ENCODE data around the gene CFHR2. TPM values are rescaled to one million over a fixed set of nuclear protein-coding genes. Genes with fewer than 3 reads are reported as not detected.
"Not testable (repeated sequence)": the region's sequence is repeated elsewhere in the genome, so short reads cannot be mapped to it uniquely, and the experiment has no call there.

CFHR2 gene
- total RNA-seq, 1 experiment from 2014 or later = not detected

DNA sequence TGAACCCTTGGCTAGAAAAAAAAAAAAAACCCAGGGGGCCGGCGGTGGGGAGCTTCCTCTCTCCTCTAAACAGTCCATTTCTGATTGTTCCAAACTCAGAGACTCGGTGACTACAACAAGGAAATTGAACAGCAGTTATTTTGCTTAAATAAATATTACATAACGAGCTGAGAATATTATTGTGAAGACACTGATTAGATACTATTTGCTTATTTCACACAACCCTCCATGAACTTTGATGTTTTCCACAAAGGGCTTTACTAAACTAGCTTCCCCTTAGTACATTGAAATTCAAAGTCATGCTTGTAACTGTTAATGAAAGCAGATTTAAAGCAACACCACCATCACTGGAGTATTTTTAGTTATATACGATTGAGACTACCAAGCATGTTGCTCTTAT, 33.7 kb downstream of the CFHR2 start, which contains the start of gene CFHR5:
Gene CFHR5, plus strand, starts transcription at position 279 of the 400 bp plus-strand sequence. Its CDS starts 109 bp downstream, at position 388.
- intact Hi-C loops (cut with micrococcal nuclease; ENCODE audit: unreplicated experiment) = no loop called here

DNA sequence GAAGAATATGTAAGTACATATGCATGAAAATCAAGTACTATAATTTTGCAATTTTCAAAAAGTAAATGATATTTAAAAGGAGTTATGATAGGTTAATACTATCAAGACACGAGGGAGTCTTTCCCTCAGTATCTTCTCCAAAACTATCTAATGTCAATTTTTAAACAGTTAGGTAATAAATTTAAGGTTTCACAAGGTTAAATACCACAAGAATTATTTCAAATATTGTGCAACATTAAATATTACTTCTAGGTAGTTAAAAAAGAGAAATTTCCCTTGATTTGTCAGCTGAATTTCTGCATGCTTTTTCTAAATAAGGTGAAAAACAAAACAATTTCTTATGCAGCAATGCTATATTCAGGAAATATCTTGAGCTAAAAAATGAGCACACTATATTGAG, 37.3 kb downstream of the CFHR2 start:
- Histone ChIP-seq H3K36me3 (ENCODE audit: insufficient read depth, low read length, poor library complexity, severe bottlenecking) (no peaks in the 10 kb centered on the region), H3K4me3 (ENCODE audit: low read depth, low read length, poor library complexity, severe bottlenecking) (no peak overlapping the region), H3K27me3 (replicated peaks; ENCODE audit: insufficient read depth, low read depth, low read length, poor library complexity) (no peaks in the 10 kb centered on the region), H3K4me1 (ENCODE audit: insufficient read depth, low read length, poor library complexity, severe bottlenecking) (no peaks in the 10 kb centered on the region), H3K27ac (ENCODE audit: low read depth, low read length, poor library complexity, severe bottlenecking) (no peak overlapping the region), H3K9me3 (ENCODE audit: low read depth, low read length, poor library complexity, severe bottlenecking) (no peaks in the 10 kb centered on the region)
- POLR2A ChIA-PET (ENCODE audit: low non-redundant PET) = no interaction called here
- no peak for TF ChIP-seq EZH2 (IDR thresholded peaks at IDR 0.05; ENCODE audit: borderline replicate concordance, low read depth, low read length, poor library complexity, severe bottlenecking)
- TF ChIP-seq, protein P1, sequence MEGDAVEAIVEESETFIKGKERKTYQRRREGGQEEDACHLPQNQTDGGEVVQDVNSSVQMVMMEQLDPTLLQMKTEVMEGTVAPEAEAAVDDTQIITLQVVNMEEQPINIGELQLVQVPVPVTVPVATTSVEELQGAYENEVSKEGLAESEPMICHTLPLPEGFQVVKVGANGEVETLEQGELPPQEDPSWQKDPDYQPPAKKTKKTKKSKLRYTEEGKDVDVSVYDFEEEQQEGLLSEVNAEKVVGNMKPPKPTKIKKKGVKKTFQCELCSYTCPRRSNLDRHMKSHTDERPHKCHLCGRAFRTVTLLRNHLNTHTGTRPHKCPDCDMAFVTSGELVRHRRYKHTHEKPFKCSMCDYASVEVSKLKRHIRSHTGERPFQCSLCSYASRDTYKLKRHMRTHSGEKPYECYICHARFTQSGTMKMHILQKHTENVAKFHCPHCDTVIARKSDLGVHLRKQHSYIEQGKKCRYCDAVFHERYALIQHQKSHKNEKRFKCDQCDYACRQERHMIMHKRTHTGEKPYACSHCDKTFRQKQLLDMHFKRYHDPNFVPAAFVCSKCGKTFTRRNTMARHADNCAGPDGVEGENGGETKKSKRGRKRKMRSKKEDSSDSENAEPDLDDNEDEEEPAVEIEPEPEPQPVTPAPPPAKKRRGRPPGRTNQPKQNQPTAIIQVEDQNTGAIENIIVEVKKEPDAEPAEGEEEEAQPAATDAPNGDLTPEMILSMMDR (conservative IDR thresholded peaks at IDR 0.05; ENCODE audit: low read depth, low read length) = no peak
- intact Hi-C loops (cut with micrococcal nuclease; ENCODE audit: unreplicated experiment) = no loop called here
- CTCF ChIA-PET = no interaction called here
- DNase-seq (ENCODE audit: low spot score) = no peak
- no TSS peak for BruUV-seq (replicated peaks)

More for the DNA sequence above, 33.7 kb downstream of the CFHR2 start, which contains the start of gene CFHR5:
- H3K27me3 ChIP-seq (replicated peaks; ENCODE audit: insufficient read depth, low read depth, low read length, poor library complexity) = no peaks in the 10 kb centered on the region
- no peak within 1 kb of the TSS for H3K4me3 ChIP-seq (ENCODE audit: low read depth, low read length, poor library complexity, severe bottlenecking)
- H3K36me3 ChIP-seq (ENCODE audit: insufficient read depth, low read length, poor library complexity, severe bottlenecking) = no peaks in the 10 kb centered on the region
- no peak within 1 kb of the TSS for H3K27ac ChIP-seq (ENCODE audit: low read depth, low read length, poor library complexity, severe bottlenecking)
- peak; percentile 16 for DNase-seq (ENCODE audit: low spot score)
- no peaks in the 10 kb centered on the region for H3K4me1 ChIP-seq (ENCODE audit: insufficient read depth, low read length, poor library complexity, severe bottlenecking)
- H3K9me3 ChIP-seq (ENCODE audit: low read depth, low read length, poor library complexity, severe bottlenecking) = no peaks in the 10 kb centered on the region
- ChIA-PET POLR2A (ENCODE audit: low non-redundant PET) (no interaction called here), CTCF (no interaction called here)
- TF ChIP-seq, protein P1 (conservative IDR thresholded peaks at IDR 0.05; ENCODE audit: low read depth, low read length) = no peak
- no TSS peak for BruUV-seq (replicated peaks)

DNA sequence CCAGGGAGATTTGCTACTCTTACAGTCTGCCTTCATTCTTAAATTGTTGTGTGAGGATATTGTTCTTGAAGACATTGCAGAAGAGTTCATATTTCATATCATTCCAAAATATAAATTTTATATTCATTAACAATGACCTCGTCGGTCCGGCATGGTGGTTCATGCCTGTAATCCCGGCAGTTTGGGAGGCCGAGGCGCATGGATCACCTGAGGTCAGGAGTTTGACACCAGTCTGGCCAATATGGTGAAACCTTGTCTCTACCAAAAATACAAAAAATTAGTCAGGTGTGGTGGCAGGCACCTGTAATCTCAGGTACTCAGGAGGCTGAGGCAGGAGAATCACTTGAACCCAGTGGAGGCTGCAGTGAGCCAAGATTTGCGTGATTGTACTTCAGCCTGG, 38.7 kb downstream of the CFHR2 start:
- H3K4me3 ChIP-seq (ENCODE audit: low read depth, low read length, poor library complexity, severe bottlenecking); intact Hi-C loops (cut with micrococcal nuclease; ENCODE audit: unreplicated experiment); H3K27me3 ChIP-seq (replicated peaks; ENCODE audit: insufficient read depth, low read depth, low read length, poor library complexity); POLR2A ChIA-PET (ENCODE audit: low non-redundant PET); H3K36me3 ChIP-seq (ENCODE audit: insufficient read depth, low read length, poor library complexity, severe bottlenecking); H3K27ac ChIP-seq (ENCODE audit: low read depth, low read length, poor library complexity, severe bottlenecking); H3K4me1 ChIP-seq (ENCODE audit: insufficient read depth, low read length, poor library complexity, severe bottlenecking); DNase-seq (ENCODE audit: low spot score); BruUV-seq (replicated peaks); CTCF ChIA-PET; H3K9me3 ChIP-seq (ENCODE audit: low read depth, low read length, poor library complexity, severe bottlenecking): not testable (repeated sequence)

DNA sequence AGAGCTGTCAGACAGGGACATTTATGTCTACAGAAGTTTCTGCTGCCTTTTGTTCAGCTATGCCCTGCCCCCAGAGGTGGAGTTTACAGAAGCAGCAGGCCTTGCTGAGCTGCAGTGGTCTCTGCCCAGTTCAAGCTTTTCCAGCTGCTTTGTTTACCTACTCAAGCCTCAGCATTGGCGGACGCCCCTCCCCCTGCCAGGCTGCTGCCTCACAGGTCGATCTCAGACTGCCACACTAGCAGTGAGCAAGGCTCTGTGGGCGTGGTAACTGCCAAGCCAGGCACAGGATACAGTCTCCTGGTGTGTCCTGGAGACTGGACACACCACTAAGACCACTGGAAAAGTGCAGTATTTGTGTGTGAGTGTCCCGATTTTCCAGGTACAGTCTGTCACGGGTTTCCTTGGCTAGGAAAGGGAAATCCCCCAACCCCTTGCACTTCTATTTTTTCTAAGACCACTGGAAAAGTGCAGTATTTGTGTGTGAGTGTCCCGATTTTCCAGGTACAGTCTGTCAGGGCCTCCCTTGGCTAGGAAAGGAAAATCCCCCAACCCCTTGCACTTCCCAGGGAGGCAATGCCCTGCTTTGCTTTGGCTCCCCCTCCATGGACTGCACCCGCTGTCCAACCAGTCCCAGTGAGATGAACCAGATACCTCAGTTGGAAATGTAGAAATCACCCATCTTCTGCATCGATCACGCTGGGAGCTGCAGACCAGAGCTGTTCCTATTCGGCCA, 48.5 kb downstream of the CFHR2 start:
- H3K4me1 ChIP-seq (ENCODE audit: insufficient read depth, low read length, poor library complexity, severe bottlenecking); DNase-seq (ENCODE audit: low spot score); BruUV-seq (replicated peaks); POLR2A ChIA-PET (ENCODE audit: low non-redundant PET); H3K9me3 ChIP-seq (ENCODE audit: low read depth, low read length, poor library complexity, severe bottlenecking); H3K4me3 ChIP-seq (ENCODE audit: low read depth, low read length, poor library complexity, severe bottlenecking); H3K27me3 ChIP-seq (replicated peaks; ENCODE audit: insufficient read depth, low read depth, low read length, poor library complexity); H3K27ac ChIP-seq (ENCODE audit: low read depth, low read length, poor library complexity, severe bottlenecking); H3K36me3 ChIP-seq (ENCODE audit: insufficient read depth, low read length, poor library complexity, severe bottlenecking); intact Hi-C loops (cut with micrococcal nuclease; ENCODE audit: unreplicated experiment); CTCF ChIA-PET: not testable (repeated sequence)
